ENCODE data around the gene PNLIPRP1.

- TF ChIP-seq, protein P1, sequence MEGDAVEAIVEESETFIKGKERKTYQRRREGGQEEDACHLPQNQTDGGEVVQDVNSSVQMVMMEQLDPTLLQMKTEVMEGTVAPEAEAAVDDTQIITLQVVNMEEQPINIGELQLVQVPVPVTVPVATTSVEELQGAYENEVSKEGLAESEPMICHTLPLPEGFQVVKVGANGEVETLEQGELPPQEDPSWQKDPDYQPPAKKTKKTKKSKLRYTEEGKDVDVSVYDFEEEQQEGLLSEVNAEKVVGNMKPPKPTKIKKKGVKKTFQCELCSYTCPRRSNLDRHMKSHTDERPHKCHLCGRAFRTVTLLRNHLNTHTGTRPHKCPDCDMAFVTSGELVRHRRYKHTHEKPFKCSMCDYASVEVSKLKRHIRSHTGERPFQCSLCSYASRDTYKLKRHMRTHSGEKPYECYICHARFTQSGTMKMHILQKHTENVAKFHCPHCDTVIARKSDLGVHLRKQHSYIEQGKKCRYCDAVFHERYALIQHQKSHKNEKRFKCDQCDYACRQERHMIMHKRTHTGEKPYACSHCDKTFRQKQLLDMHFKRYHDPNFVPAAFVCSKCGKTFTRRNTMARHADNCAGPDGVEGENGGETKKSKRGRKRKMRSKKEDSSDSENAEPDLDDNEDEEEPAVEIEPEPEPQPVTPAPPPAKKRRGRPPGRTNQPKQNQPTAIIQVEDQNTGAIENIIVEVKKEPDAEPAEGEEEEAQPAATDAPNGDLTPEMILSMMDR (conservative IDR thresholded peaks at IDR 0.05 in 1 of 2, IDR thresholded peaks at IDR 0.05 in 1 of 2; ENCODE audit: low read depth in 1 of 2, low read length in 2 of 2): no peak
- TF ChIP-seq EZH2 (IDR thresholded peaks at IDR 0.05; ENCODE audit: low read length, missing control alignments): no peak
Observed at GRCh38 chr10:116607336-116607735, 16.6 kb downstream of the PNLIPRP1 start.
